Tibial nerve (tissue), 4 donors: ENCODE measurements around the gene MYORG. TPM values are rescaled to one million over a fixed set of nuclear protein-coding genes. Genes with fewer than 3 reads are reported as not detected.
"Not testable (repeated sequence)": the region's sequence is repeated elsewhere in the genome, so short reads cannot be mapped to it uniquely, and the experiment has no call there.

Experiments used
- DNase-seq, 2 donors: peaks; one replicate each; pipeline ENCODE4 v3.0.0-alpha.2; 2019; ENCODE audit warnings: low spot score in 2 of 2
- H3K27ac ChIP-seq, 4 donors: fragments of 200-600 bp; sonication (generic) in 3 of 4; one replicate each; pipeline ENCODE4 v1.5.1; 2017 to 2019; ENCODE audit warnings: mild to moderate bottlenecking in 1 of 4
- H3K27me3 ChIP-seq, 2 donors: fragments of 200-600 bp; sonication (generic) in 1 of 2; one replicate each; pipeline versions ENCODE4 v1.5.1 to v1.6.0; 2017 to 2019
- H3K36me3 ChIP-seq, 3 donors: fragments of 200-600 bp; sonication (generic); one replicate each; pipeline ENCODE4 v1.5.1; 2018 to 2019
- H3K4me1 ChIP-seq, 4 donors: fragments of 200-600 bp; sonication (generic) in 3 of 4; one replicate each; pipeline ENCODE4 v1.5.1; 2017 to 2019
- H3K4me3 ChIP-seq, 4 donors: fragments of 200-600 bp; sonication (generic) in 3 of 4; one replicate each; pipeline ENCODE4 v1.5.1; 2017 to 2019; ENCODE audit warnings: mild to moderate bottlenecking in 1 of 4, moderate library complexity in 1 of 4
- H3K9me3 ChIP-seq, 4 donors: fragments of 200-600 bp; sonication (generic) in 3 of 4; one replicate each; pipeline ENCODE4 v1.5.1; 2017 to 2019
- EP300 ChIP-seq, 2 donors: sonication (generic); formaldehyde crosslinking; IDR thresholded peaks; one replicate each; pipeline ENCODE4 v1.6.1; 2017; ENCODE audit warnings: antibody characterized with exemption in 2 of 2, mild to moderate bottlenecking in 1 of 2
- POLR2A ChIP-seq, 2 donors: fragments of 450-650 bp; IDR thresholded peaks; one replicate each; pipeline ENCODE4 v1.6.1; 2017; ENCODE audit warnings: antibody characterized with exemption in 2 of 2, mild to moderate bottlenecking in 2 of 2, moderate library complexity in 2 of 2
- WGBS, 2 donors: methylation state at CpG; one replicate each; pipeline ENCODE4 v1.1.5; 2018; 5-methylcytosine and 5-hydroxymethylcytosine counted together
- total RNA-seq, 4 donors: library from RNA; depleted of rRNA; stranded (reverse); fragments of >200 nt; gene quantifications; one replicate each; pipeline ENCODE4 v1.1.0, GENCODE V29; 2016
- TF ChIP-seq, protein P1 (sequence below), 5 experiments: fragments of 200-600 bp in 3 of 5; fragments of 450-650 bp in 2 of 5; sonication (generic) in 3 of 5; IDR thresholded peaks; one replicate each; pipeline ENCODE4 v1.5.1; 2016 to 2019; ENCODE audit warnings: antibody characterized with exemption in 5 of 5, mild to moderate bottlenecking in 3 of 5, moderate library complexity in 2 of 5

MYORG gene
- total RNA-seq, 4 donors from 2014 or later = 4.8 to 9.0 (median 6.9) TPM

DNA sequence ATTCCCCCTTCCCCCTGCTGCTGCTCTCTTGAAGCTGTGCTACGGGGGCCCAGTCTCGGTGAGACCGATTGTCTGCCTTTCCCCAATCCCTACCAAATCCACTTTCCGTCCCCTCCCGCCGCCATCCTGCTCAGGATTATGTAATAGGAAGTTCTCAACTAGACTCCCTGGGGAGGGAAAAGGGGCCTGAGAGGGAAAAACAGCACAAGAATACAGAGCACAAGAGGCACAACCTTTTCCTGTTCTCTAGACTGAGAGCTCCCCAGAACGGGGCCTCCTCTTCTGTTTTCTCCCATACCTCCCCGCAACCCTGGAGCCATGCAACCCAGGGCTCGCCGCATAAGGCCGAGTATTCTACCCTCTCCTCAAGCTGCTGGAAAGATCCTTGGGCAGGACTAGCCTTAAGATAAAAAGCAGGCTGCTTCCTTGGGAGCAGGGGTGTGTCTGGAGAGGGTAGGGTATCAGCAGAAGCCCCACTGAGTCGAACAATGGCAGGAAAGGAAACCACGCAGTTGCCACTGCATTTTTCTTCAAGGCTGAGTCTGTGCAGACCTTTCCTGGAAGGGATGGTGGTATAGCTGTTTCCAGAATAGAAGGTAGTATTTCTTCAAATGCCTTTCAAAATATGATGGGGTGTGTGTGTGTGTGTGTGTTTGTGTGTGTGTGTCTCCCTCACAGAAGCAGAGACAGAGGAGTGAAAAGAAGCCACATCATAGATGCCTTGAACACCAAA, 12.9 kb downstream of the MYORG start:
- Histone ChIP-seq H3K27me3 (no peaks in the 10 kb centered on the region), H3K27ac (no peak overlapping the region), H3K4me3 (no peak overlapping the region), H3K36me3 (peaks cover 0 to 18% (median 0%) of the 10 kb centered on the region in 3 donors), H3K9me3 (no peaks in the 10 kb centered on the region), H3K4me1 (peaks cover 0 to 3% (median 0%) of the 10 kb centered on the region in 4 donors)
- DNase-seq = no peak
- TF ChIP-seq, protein P1, sequence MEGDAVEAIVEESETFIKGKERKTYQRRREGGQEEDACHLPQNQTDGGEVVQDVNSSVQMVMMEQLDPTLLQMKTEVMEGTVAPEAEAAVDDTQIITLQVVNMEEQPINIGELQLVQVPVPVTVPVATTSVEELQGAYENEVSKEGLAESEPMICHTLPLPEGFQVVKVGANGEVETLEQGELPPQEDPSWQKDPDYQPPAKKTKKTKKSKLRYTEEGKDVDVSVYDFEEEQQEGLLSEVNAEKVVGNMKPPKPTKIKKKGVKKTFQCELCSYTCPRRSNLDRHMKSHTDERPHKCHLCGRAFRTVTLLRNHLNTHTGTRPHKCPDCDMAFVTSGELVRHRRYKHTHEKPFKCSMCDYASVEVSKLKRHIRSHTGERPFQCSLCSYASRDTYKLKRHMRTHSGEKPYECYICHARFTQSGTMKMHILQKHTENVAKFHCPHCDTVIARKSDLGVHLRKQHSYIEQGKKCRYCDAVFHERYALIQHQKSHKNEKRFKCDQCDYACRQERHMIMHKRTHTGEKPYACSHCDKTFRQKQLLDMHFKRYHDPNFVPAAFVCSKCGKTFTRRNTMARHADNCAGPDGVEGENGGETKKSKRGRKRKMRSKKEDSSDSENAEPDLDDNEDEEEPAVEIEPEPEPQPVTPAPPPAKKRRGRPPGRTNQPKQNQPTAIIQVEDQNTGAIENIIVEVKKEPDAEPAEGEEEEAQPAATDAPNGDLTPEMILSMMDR (IDR thresholded peaks at IDR 0.05) = no peak
- TF ChIP-seq POLR2A (IDR thresholded peaks at IDR 0.05) (no peak), EP300 (IDR thresholded peaks at IDR 0.05) (no peak)
- 62 to 63% methylated on average over 13 of the region's 13 CpGs for WGBS, 2 donors

DNA sequence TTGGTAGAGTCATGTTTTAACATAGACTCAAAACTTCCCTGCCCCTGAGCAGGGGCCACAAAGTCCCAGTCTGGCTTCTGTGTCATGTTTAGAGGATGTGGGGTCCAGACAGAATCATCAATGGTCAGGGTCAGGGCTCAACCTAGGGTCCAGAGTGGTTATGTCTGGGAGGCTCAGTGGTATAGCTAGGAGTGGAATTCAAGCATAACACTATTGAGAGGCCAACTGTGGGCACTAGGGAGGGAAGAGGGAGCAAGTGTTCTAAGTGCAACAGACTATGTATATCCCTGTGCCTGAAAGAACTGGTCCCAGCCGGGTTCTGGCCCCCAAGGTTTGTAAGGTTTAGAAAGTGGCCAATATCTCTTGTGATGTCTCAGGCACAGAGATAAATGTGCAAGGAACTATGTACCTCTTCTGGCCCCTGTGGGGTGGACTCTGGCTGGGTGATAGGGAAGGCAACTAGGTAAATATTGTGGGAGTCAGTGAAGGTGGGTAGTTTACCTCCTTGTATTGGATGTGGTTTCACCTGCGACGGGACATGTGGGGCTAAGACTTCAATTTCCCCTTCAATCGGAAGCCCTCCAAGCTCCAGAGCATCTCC, 14.0 kb downstream of the MYORG start:
- H3K9me3 ChIP-seq = no peaks in the 10 kb centered on the region
- no peak overlapping the region for H3K4me3 ChIP-seq
- H3K27me3 ChIP-seq = no peaks in the 10 kb centered on the region
- H3K4me1 ChIP-seq = peaks cover 0 to 3% (median 0%) of the 10 kb centered on the region in 4 donors
- DNase-seq = no peak
- TF ChIP-seq, protein P1 (IDR thresholded peaks at IDR 0.05) = no peak
- TF ChIP-seq POLR2A (IDR thresholded peaks at IDR 0.05) = no peak
- no peak for TF ChIP-seq EP300 (IDR thresholded peaks at IDR 0.05)
- no peak overlapping the region for H3K27ac ChIP-seq
- 81 to 98% methylated on average over 4 of the region's 4 CpGs for WGBS, 2 donors
- peaks cover 0 to 10% (median 0%) of the 10 kb centered on the region in 3 donors for H3K36me3 ChIP-seq

DNA sequence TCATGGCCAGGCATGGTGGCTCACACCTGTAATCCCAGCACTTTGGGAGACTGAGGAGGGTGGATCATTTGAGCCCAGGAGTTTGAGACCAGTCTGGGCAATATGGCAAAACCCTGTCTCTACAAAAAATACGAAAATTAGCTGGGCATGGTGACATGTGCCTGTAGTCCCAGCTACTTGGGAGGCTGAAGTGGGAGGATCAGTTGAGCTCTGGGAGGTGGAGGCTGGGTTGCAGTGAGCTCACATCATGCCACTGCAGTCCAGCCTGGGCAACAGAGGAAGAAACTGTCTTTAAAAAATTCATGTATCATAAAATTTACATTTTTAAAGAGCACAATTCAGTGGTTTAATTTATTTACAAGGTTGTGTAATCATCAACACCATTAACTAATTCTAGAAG, 23.7 kb downstream of the MYORG start:
- H3K27ac ChIP-seq, H3K4me3 ChIP-seq, H3K27me3 ChIP-seq, H3K4me1 ChIP-seq, DNase-seq: not testable (repeated sequence)
- WGBS, 2 donors = 88 to 91% methylated on average over 1 of the region's 1 CpG
- Histone ChIP-seq H3K9me3 (peaks cover 0 to 22% (median 5%) of the 10 kb centered on the region in 4 donors), H3K36me3 (peaks cover 0 to 35% (median 0%) of the 10 kb centered on the region in 3 donors)

DNA sequence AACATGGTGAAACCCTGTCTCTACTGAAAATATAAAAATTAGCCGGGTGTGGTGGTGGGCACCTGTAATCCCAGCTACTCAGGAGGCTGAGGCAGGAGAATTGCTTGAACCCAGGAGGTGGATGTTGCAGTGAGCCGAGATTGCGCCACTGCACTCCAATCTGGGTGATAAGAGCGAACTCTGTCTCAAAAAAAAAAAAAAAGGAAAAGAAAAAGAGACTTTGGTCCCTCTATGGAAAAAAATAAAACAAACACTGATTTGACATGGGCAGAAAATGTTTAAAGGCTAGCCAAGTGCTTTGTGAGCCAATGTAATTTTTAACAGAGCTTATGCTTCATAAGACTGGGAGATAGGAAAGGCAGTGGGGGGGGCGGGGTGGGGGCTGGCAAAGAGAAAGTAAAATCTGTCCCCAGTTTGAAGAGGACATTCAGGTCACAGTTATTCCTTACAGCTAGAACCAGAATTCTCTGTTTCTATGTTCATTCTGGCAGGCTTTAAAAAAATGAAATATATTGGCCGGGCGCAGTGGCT, 24.5 kb downstream of the MYORG start:
- H3K27ac ChIP-seq, H3K27me3 ChIP-seq, H3K4me3 ChIP-seq, DNase-seq, H3K4me1 ChIP-seq: not testable (repeated sequence)
- Histone ChIP-seq H3K9me3 (peaks cover 0 to 21% (median 5%) of the 10 kb centered on the region in 4 donors), H3K36me3 (peaks cover 0 to 35% (median 0%) of the 10 kb centered on the region in 3 donors)
- 95 to 96% methylated on average over 7 of the region's 7 CpGs for WGBS, 2 donors

DNA sequence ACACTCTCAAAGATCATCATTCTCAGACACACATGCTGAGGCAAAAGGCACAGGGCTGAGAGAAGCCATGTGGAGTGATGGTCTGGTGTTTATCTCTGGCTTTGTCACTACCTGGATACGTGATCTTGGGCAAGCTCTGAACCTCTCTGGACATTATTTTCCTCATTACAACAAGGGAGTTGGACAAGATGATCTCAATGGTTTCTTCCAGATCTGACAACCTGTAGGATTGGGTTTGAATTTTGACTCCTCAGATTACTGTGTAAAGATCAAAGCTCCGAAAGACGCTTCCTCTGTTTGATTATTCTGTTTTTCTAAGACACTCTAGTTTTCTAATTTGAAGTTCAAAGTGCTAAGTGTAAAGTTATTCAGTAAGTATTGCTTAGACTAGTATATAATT, 27.4 kb downstream of the MYORG start:
- H3K36me3 ChIP-seq = peaks cover 0 to 26% (median 0%) of the 10 kb centered on the region in 3 donors
- no peak for DNase-seq
- peaks cover 0 to 18% (median 4%) of the 10 kb centered on the region in 4 donors for H3K4me1 ChIP-seq
- 95 to 99% methylated on average over 3 of the region's 3 CpGs for WGBS, 2 donors
- no peak overlapping the region for H3K27ac ChIP-seq
- no peak overlapping the region for H3K4me3 ChIP-seq
- TF ChIP-seq EP300 (IDR thresholded peaks at IDR 0.05) = no peak
- TF ChIP-seq, protein P1 (IDR thresholded peaks at IDR 0.05) = no peak
- TF ChIP-seq POLR2A (IDR thresholded peaks at IDR 0.05) = no peak
- H3K27me3 ChIP-seq = no peaks in the 10 kb centered on the region
- no peaks in the 10 kb centered on the region for H3K9me3 ChIP-seq

DNA sequence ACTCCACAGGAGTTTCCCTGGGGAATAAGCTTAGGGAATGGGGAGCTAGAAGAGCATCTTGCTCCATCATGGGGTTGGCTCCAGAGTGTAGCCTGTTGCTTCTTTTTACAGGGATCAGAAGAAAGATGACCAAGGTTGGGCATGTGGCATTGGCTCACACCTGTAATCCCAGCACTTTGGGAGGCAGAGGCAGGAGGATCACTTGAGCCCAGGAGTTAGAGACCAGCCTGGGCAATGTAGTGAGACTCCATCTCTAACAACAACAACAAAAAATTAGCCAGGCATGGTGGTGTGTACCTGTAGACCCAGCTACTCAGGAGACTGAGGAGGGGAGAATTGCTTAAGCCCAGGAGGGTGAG, 28.9 kb downstream of the MYORG start:
- H3K27ac ChIP-seq = no peak overlapping the region
- DNase-seq = no peak
- no peaks in the 10 kb centered on the region for H3K27me3 ChIP-seq
- H3K4me1 ChIP-seq = peaks cover 0 to 28% (median 4%) of the 10 kb centered on the region in 4 donors
- TF ChIP-seq, protein P1 (IDR thresholded peaks at IDR 0.05) = no peak
- no peak for TF ChIP-seq EP300 (IDR thresholded peaks at IDR 0.05)
- TF ChIP-seq POLR2A (IDR thresholded peaks at IDR 0.05) = no peak
- no peaks in the 10 kb centered on the region for H3K9me3 ChIP-seq
- peaks cover 0 to 41% (median 0%) of the 10 kb centered on the region in 3 donors for H3K36me3 ChIP-seq
- H3K4me3 ChIP-seq = no peak overlapping the region
